ENCODE data around the gene A1BG. TPM values are rescaled to one million over a fixed set of nuclear protein-coding genes. Genes with fewer than 3 reads are reported as not detected.

Gene A1BG
- total RNA-seq, 1 experiment from 2014 or later = 47.4 TPM

DNA sequence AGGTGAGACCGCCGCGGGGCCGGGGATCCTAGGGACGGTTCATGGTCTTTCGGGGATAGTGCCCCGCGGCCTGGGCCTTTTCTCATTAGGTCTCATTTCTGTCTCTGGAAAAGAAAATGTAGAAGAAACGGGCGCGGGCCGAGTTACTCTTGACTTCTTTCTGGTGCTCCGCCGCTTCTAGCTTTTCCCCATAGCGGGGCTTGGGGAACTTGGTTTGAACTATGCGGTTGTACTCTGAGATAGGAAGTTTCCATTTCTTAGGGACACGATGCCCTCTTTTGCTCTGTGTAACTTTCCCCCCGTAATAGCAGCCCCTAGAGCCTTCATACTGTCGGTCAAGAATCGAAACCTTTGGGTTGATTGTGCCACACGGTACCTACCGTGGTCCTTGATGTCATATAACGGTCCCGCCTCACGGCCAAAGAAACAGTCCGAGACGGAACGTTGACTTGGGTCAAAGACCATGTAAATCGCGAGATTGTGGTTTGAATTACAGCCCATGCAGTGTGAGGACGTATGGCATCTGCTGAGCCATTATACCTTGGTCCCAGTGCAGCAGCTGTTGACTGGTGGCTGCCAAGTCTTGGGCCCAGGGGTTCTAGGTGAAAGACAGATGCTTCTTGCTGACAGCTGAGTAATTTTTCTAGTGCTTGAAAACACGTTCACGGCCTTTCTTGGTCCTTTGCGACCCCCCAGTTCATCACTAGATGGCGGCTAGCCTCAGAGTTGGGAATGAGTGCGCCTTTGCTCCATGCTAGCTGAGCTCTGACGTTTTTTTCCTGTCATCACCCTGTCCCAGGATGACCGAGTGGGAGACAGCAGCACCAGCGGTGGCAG lies 34.3 kb upstream of the A1BG start:
- DNase-seq (ENCODE audit: low read depth, low spot score) (no peak), ATAC-seq (0 out of 2 replicates have a peak, but pooled peaks have one; percentile 1)
- BruUV-seq (replicated peaks) = no TSS peak
- Histone ChIP-seq H3K9me3 (ENCODE audit: control insufficient read depth, insufficient read depth, low read depth, low read length) (no peaks in the 10 kb centered on the region), H3K4me3 (ENCODE audit: low read depth in 2 of 2, low read length in 2 of 2) (peak overlapping the region; percentile 97 to 98), H3K27me3 (ENCODE audit: control insufficient read depth, insufficient read depth, low read length) (no peaks in the 10 kb centered on the region), H3K27ac (ENCODE audit: low read length) (peak overlapping the region; percentile 99), H3K4me1 (ENCODE audit: control insufficient read depth, insufficient read depth, low read length) (peaks cover 33% of the 10 kb centered on the region), H3K36me3 (ENCODE audit: control insufficient read depth, insufficient read depth, low read length) (peaks cover 27% of the 10 kb centered on the region)
- CTCF ChIA-PET = no interaction called here
- TF ChIP-seq, protein P1, sequence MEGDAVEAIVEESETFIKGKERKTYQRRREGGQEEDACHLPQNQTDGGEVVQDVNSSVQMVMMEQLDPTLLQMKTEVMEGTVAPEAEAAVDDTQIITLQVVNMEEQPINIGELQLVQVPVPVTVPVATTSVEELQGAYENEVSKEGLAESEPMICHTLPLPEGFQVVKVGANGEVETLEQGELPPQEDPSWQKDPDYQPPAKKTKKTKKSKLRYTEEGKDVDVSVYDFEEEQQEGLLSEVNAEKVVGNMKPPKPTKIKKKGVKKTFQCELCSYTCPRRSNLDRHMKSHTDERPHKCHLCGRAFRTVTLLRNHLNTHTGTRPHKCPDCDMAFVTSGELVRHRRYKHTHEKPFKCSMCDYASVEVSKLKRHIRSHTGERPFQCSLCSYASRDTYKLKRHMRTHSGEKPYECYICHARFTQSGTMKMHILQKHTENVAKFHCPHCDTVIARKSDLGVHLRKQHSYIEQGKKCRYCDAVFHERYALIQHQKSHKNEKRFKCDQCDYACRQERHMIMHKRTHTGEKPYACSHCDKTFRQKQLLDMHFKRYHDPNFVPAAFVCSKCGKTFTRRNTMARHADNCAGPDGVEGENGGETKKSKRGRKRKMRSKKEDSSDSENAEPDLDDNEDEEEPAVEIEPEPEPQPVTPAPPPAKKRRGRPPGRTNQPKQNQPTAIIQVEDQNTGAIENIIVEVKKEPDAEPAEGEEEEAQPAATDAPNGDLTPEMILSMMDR (IDR thresholded peaks at IDR 0.05) = no peak
- TF ChIP-seq SIN3A (IDR thresholded peaks at IDR 0.05; ENCODE audit: borderline replicate concordance, insufficient read depth, low read depth, low read length) (0 out of 2 replicates have a peak, but pooled peaks have one; percentile 48), POLR2AphosphoS5 (IDR thresholded peaks at IDR 0.05; ENCODE audit: low read depth, low read length) (peak; percentile 16)
- intact Hi-C loops (cut with micrococcal nuclease; ENCODE audit: unreplicated experiment) (loop anchor here (5.0 kb wide), 1 partner anchor 60 kb away; the partner anchor contains the start of gene ZSCAN22), in situ Hi-C loops (cut with HindIII; ENCODE audit: low pct_unique_long_range_greater_than_20kb, low sequenced_read_pairs) (no loop called here)
- POLR2A ChIA-PET = no interaction called here

DNA sequence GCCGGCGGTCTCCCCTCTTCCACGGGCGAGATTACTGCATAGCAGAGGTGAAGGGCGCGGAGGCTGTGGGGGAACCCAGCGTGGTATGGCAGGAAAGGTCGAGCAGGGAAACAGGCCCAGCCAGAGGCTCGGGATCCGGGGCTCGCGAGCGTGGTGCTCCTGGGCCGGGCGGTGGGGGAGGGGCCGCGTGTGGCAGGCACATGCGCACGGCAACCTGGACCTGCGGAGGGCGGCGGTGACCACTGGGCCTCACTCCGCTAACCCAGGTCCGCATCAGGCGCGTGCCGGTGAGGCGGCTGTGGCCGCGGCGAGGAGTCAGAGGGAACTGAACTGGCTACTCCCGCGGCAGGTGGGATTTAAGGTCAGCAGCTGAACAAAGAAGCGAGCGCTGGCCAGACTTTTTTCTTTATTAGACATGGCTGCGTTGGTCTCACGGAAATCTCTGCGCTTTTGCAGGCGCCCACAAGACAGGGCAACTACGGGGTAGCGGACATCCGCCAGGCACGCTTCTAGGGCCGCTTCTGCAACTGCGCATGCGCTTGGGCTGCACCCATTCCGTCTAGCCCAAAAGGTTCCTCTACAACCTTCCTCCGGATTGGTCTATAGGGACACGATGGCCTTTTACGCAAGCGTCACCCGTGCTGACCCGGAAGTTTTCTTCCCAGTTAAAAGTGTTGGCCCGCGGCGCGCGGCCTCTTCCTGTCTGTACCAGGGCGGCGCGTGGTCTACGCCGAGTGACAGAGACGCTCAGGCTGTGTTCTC lies 33.5 kb upstream of the A1BG start, which contains the start of gene RPS5:
Gene RPS5 (plus strand): TSS at position 694 of the 762 bp plus-strand sequence. CDS start 869 bp downstream, outside the sequence.
- H3K27ac ChIP-seq (ENCODE audit: low read length) = peak within 1 kb of the TSS; percentile 99
- DNase-seq (ENCODE audit: low read depth, low spot score) = peak; percentile 95
- TSS peak; percentile 94 for BruUV-seq (replicated peaks)
- H3K9me3 ChIP-seq (ENCODE audit: control insufficient read depth, insufficient read depth, low read depth, low read length) = no peaks in the 10 kb centered on the region
- H3K27me3 ChIP-seq (ENCODE audit: control insufficient read depth, insufficient read depth, low read length) = no peaks in the 10 kb centered on the region
- peak; percentile 81 for TF ChIP-seq TCF7L2 (IDR thresholded peaks at IDR 0.05; ENCODE audit: low read depth, low read length)
- TF ChIP-seq POLR2AphosphoS5 (IDR thresholded peaks at IDR 0.05; ENCODE audit: low read depth, low read length) = peak; percentile 99
- TF ChIP-seq, protein P1 (IDR thresholded peaks at IDR 0.05) = no peak
- TF ChIP-seq SIN3A (IDR thresholded peaks at IDR 0.05; ENCODE audit: borderline replicate concordance, insufficient read depth, low read depth, low read length) = peak; percentile 89
- TF ChIP-seq, protein P2, sequence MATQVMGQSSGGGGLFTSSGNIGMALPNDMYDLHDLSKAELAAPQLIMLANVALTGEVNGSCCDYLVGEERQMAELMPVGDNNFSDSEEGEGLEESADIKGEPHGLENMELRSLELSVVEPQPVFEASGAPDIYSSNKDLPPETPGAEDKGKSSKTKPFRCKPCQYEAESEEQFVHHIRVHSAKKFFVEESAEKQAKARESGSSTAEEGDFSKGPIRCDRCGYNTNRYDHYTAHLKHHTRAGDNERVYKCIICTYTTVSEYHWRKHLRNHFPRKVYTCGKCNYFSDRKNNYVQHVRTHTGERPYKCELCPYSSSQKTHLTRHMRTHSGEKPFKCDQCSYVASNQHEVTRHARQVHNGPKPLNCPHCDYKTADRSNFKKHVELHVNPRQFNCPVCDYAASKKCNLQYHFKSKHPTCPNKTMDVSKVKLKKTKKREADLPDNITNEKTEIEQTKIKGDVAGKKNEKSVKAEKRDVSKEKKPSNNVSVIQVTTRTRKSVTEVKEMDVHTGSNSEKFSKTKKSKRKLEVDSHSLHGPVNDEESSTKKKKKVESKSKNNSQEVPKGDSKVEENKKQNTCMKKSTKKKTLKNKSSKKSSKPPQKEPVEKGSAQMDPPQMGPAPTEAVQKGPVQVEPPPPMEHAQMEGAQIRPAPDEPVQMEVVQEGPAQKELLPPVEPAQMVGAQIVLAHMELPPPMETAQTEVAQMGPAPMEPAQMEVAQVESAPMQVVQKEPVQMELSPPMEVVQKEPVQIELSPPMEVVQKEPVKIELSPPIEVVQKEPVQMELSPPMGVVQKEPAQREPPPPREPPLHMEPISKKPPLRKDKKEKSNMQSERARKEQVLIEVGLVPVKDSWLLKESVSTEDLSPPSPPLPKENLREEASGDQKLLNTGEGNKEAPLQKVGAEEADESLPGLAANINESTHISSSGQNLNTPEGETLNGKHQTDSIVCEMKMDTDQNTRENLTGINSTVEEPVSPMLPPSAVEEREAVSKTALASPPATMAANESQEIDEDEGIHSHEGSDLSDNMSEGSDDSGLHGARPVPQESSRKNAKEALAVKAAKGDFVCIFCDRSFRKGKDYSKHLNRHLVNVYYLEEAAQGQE (IDR thresholded peaks at IDR 0.05; ENCODE audit: insufficient read depth in 1 of 2, low read depth in 2 of 2, low read length in 1 of 2) = 0 out of 4 replicates have a peak, but pooled peaks of 1 of the 2 experiments have one; percentile 61
- ATAC-seq = peak; percentile 94
- peaks cover 39% of the 10 kb centered on the region for H3K4me1 ChIP-seq (ENCODE audit: control insufficient read depth, insufficient read depth, low read length)
- ChIA-PET POLR2A (interaction anchor here (1.6 kb wide), 1 partner anchor 23 kb away, joined by 6 read pairs; no protein-coding TSS in a partner anchor), CTCF (no interaction called here)
- H3K36me3 ChIP-seq (ENCODE audit: control insufficient read depth, insufficient read depth, low read length) = peaks cover 25% of the 10 kb centered on the region
- H3K4me3 ChIP-seq (ENCODE audit: low read depth in 2 of 2, low read length in 2 of 2) = peak within 1 kb of the TSS; percentile 97 to 98
- intact Hi-C loops (cut with micrococcal nuclease; ENCODE audit: unreplicated experiment) = loop anchor here (5.0 kb wide), 1 partner anchor 59 kb away; the partner anchor contains the start of gene ZSCAN22
- in situ Hi-C loops (cut with HindIII; ENCODE audit: low pct_unique_long_range_greater_than_20kb, low sequenced_read_pairs) = no loop called here

All from Panc1 (cell line).